HG03565 (cell line): ENCODE data around the gene TXNDC2.

ENCODE experiments used
- ATAC-seq: cut with Tn5 transposase; IDR thresholded peaks from one replicate; pipeline ENCODE4 v1.9.1; 2021; ENCODE audit warnings: mild to moderate bottlenecking, moderate library complexity; ENCODE audit not compliant: unreplicated experiment

The TXNDC2 gene

GRCh38 chr18:9930299-9930884 lies 44.6 kb downstream of the TXNDC2 start:
- ATAC-seq = no peak

GRCh38 chr18:9931146-9931545 lies 45.4 kb downstream of the TXNDC2 start:
- no peak for ATAC-seq

- no peak for ATAC-seq
These were observed 45.9 kb downstream of the TXNDC2 start for GRCh38 chr18:9931678-9932077.

GRCh38 chr18:9933865-9934264 lies 48.1 kb downstream of the TXNDC2 start:
- ATAC-seq = no peak

GRCh38 chr18:9934274-9934673 lies 48.5 kb downstream of the TXNDC2 start:
- no peak for ATAC-seq
